GM12875 (cell line): ENCODE measurements around the gene CPNE6.
"Not testable (repeated sequence)": the region's sequence is repeated elsewhere in the genome, so short reads cannot be mapped to it uniquely, and the experiment has no call there.

Source experiments
- H3K4me3 ChIP-seq: one replicate; pipeline ENCODE4 v1.5.1; 2011; ENCODE audit warnings: low read depth, low read length, control low read depth
- TF ChIP-seq, protein P1 (sequence below): IDR thresholded peaks from 2 replicates; pipeline ENCODE4 v1.5.1; 2011; ENCODE audit warnings: low read depth, mild to moderate bottlenecking, control low read depth, inconsistent platforms, low read length, moderate library complexity, borderline replicate concordance; ENCODE audit not compliant: insufficient read depth

Gene CPNE6

DNA sequence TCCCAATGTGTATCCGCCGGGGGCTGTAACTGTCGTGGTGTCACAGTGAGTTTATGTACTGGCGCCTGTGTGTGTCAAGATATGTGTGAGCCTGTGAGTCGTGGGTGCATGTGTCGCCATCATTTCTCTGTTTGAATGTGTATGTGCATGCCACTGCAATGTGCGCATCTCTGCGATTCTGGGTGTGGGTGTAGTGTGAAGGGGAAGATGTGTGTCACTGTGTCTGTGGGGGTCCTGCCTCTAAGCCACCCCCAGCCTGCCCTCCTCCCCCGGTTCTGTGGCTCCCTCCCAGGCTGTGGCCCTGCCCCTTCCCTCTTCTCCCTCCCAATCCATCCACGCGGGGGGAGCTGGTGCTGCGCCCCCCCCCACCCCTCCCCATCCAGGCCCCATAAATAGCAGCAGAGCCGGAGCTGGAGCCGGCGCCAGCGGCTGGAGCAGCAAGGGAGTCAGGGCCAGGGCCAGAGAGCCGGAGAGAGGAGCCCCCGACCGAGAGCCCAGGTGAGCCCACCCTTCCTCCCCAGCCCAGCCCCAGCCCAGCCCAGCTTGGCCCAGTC lies at the start of gene CPNE6:
Gene CPNE6 (plus strand): TSS at position 419 of the 554 bp plus-strand sequence. CDS start 1,375 bp downstream, outside the sequence.
- no peak within 1 kb of the TSS for H3K4me3 ChIP-seq
- TF ChIP-seq, protein P1, sequence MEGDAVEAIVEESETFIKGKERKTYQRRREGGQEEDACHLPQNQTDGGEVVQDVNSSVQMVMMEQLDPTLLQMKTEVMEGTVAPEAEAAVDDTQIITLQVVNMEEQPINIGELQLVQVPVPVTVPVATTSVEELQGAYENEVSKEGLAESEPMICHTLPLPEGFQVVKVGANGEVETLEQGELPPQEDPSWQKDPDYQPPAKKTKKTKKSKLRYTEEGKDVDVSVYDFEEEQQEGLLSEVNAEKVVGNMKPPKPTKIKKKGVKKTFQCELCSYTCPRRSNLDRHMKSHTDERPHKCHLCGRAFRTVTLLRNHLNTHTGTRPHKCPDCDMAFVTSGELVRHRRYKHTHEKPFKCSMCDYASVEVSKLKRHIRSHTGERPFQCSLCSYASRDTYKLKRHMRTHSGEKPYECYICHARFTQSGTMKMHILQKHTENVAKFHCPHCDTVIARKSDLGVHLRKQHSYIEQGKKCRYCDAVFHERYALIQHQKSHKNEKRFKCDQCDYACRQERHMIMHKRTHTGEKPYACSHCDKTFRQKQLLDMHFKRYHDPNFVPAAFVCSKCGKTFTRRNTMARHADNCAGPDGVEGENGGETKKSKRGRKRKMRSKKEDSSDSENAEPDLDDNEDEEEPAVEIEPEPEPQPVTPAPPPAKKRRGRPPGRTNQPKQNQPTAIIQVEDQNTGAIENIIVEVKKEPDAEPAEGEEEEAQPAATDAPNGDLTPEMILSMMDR: no peak

DNA sequence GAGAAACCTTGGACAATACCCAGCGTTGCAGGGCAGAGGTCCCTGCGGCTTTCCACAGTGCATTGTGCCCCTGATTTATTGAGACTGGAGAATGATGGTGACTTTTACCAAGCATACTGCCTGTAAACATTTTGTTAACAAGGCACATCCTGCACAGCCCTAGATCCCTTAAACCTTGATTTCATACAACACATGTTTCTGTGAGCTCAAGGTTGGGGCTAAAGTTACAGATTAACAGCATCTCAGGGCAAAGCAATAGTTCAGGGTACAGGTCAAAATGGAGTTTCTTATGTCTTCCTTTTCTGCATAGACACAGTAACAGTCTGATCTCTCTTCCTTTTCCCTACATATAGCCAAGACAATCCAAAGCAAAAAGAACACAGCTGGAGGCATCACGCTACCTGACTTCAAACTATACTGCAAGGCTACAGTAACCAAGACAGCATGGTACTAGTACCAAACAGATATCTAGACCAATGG lies 46.4 kb upstream of the CPNE6 start:
- not testable (repeated sequence) for H3K4me3 ChIP-seq

DNA sequence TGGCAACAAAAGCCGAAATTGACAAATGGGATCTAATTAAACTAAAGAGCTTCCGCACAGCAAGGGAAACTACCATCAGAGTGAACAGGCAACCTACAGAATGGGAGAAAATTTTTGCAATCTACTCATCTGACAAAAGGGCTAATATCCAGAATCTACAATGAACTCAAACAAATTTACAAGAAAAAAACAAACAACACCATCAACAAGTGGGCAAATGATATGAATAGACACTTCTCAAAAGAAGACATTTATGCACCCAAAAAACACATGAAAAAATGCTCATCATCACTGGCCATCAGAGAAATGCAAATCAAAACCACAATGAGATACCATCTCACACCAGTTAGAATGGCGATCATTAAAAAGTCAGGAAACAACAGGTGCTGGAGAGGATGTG lies 41.7 kb upstream of the CPNE6 start:
- not testable (repeated sequence) for H3K4me3 ChIP-seq

DNA sequence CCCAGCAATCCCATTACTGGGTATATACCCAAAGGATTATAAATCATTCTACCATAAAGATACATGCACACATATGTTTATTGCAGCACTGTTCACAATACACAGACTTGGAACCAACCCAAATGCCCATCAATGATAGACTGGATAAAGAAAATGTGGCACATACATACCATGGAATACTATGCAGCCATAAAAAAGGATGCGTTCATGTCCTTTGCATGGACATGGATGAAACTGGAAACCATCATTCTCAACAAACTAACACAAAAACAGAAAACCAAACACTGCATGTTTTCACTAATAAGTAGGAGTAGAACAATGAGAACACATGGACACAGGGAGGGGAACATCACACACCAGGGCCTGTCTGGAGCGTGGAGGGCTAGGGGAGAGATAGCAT lies 40.0 kb upstream of the CPNE6 start:
- H3K4me3 ChIP-seq: not testable (repeated sequence)

DNA sequence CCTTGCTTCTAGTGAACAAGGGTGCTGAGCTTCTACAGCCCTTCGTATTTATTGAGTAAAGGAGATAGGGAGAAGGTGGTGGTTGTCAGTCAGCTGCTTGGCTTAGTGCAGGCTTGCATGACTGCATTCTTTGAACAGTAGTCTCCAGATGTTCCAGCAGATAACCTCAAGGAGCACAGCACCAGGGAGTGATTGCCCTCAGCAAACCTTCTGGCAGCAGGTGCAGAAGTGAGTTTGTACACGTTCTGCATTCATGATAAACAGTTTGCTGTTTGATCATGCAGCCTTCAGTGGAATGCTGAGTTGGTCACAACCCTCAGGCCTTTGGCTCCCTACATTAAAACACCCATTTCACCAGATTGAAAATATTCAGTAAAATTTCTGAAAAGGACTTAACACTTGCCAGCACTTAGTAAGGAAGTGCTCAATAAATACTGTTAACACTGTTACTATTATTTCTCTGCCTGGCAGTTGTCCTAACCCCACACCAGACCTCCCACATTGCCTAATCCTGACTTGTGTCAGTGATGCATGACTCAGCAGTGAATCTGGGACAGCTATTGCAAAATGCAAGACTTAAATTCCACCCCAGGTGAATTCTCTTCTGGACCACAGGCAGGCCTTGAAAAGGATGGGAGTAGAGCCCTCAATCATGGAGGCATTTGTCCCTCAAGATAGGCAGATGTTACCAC lies 38.5 kb upstream of the CPNE6 start:
- no peak overlapping the region for H3K4me3 ChIP-seq
- TF ChIP-seq, protein P1: no peak

DNA sequence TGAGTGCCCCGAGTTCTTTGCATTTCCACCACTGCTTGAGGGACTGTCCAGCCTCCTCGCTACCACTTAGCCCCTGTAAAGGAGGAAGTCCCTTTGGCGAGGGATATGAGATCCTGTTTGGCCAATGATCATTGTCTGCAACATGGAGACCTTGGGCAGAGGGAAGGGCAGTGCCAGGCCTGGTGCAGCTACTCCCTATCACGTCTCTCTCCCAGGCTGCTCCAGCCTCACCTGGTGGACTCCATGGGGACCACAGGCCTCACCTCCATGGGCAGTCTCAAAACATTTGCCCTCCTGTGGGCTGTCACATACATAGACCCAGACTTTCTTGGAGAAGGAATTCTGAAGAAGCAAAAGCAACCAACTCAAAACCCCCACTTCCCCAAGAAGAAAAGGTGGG lies 35.6 kb upstream of the CPNE6 start:
- H3K4me3 ChIP-seq: peak overlapping the region; percentile 55

DNA sequence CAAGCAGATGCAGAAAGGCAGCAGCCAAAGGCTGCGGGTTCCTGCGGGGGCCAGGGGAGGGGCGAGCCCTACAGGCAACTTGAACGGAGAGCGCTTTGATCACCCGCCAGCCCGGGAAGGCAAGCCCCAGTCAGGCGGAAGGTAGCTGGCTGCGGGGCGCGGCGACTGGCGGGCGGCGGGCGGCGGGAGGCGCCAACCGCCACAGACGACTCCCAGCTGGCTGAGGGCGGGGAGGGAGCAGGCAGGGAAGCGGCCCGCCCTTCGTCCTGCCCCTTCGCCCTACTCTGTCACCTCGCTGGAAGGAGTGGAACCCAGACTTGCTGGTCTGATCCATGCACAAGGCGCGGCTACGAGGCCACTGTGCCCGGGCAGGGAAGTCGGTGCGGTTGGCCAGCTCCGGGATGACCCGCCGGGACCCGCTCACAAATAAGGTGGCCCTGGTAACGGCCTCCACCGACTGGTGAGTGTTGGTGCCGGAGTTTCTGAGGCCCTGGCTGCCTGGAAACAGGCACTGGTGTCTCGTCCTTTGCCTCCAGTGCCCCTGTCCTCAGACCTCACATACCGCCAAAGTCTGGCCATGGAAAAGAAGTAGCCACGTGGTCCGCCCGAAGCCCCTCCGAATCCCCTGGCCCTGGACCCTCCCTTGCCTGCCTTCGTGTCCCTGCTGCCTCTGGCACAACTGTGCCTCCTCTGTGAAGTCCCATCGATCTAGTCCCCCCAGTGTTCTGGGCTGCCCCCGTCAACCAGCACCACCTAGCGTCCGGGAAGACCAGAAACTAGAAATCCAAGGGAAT lies 35.0 kb upstream of the CPNE6 start:
- H3K4me3 ChIP-seq: peak overlapping the region; percentile 55
- TF ChIP-seq, protein P1: peak; percentile 70

DNA sequence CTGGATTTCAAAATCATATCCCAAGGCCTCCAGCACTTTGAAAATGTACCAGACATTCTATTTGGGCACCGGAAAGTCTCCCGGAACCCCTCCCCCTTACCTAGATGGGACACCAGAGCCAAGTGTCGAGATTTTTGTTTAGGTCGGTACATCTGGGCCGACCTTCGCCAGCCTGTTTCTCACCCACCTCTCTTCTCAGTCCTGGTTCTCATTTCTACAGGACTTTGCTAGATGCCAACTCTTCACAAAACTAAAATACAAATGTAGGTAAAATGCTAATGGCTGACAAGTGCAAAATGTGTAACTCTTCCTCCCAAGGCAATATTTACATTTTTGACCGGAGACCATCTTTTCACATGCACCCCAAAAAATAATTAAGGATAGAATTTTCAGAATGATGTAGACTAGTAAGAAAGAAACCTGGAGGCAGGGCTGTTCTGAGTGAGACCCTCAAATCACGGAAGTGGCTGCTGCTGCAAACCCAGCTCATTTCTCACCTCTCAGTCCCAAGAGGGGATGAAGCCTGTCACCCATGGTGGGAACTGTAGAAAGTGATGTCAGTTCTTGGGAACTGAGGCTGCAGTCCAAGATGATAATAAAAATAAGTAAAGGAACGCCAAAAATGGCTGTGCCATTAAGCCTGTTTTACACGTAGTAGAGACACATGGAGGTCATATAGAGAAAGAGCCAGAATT lies 34.3 kb upstream of the CPNE6 start:
- H3K4me3 ChIP-seq: peak overlapping the region; percentile 55

DNA sequence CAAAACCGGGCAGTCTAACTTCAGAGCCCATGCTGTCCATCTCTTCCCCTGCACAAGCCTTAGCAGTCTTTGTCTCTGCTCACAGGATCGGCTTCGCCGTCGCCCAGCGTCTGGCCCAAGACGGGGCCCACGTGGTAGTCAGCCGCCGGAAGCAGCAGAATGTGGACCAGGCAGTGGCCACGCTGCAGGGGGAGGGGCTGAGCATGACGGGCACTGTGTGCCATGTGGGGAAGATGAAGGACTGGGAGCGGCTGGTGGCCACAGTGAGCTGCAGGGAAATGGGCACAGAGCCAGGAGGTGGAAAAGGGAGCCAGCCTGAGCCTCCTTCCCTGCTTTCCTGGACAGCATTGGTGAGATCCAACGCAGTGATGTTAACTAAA lies 33.7 kb upstream of the CPNE6 start:
- H3K4me3 ChIP-seq: no peak overlapping the region

More for the DNA sequence above, 33.7 kb upstream of the CPNE6 start:
- TF ChIP-seq, protein P1: no peak
